Measurements from ENCODE around the gene KANK3. TPM values are rescaled to one million over a fixed set of nuclear protein-coding genes. Genes with fewer than 3 reads are reported as not detected.
"Not testable (repeated sequence)": the region's sequence is repeated elsewhere in the genome, so short reads cannot be mapped to it uniquely, and the experiment has no call there.

The KANK3 gene
- total RNA-seq, 2 experiments from 2014 or later: 1.3 to 2.7 TPM

DNA sequence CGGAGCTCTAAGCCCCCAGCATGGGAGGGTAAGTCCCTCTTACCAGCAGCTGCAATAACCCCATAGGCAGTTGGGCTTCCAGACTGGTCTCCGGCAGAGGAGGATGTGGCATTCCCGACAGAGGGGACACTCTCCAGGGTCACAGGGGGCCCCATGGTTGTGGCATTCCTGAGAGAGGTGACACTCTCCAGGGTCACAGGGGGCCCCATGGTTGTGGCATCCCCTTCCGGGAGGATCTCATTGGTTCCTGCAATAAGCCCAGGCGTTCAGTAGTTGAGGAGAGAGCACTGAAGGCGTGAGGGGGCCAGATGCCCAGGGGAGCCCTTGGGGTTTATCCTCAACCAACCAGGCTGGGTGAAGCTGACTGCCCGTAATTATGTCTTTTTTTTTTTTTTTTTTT lies 40.3 kb downstream of the KANK3 start:
- H3K36me3 Mint-ChIP-seq (ENCODE audit: low read depth): peaks cover 12% of the 10 kb centered on the region
- no peak overlapping the region for H3K4me3 Mint-ChIP-seq
- no peaks in the 10 kb centered on the region for H3K27me3 Mint-ChIP-seq
- POLR2A ChIA-PET: interaction anchor here (0.6 to 0.7 kb wide), 2 partner anchors 21 to 81 kb away, joined by 3 read pairs; no protein-coding TSS in a partner anchor
- CTCF ChIA-PET: interaction anchor here (0.6 to 1.4 kb wide), 2 partner anchors 9 to 508 kb away, joined by 3 to 4 read pairs; no protein-coding TSS in a partner anchor
- H3K9me3 Mint-ChIP-seq: no peaks in the 10 kb centered on the region
- peaks cover 19% of the 10 kb centered on the region for H3K4me1 Mint-ChIP-seq
- H3K27ac Mint-ChIP-seq: no peak overlapping the region
- peak; percentile 2 for DNase-seq

DNA sequence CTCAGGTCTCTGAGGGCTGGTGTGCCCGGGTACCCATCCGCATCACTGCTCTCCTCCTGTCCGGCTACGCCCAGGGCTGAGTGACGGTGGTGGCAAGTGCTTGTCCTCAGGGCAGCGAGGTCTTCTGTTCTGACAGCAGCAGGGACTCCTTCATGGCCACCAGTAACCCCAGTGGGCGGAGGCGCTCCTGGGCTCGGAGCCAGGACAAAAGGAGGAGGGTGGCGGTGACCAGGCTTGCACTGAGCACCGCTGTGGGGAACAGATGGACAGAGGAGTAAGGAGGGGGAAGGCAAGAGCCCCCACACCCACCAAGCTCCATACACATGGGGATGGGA lies 40.7 kb downstream of the KANK3 start:
- DNase-seq: peak; percentile 4
- POLR2A ChIA-PET: interaction anchor here (0.7 kb wide), 1 partner anchor 22 kb away, joined by 3 read pairs; no protein-coding TSS in a partner anchor
- H3K4me3 Mint-ChIP-seq: no peak overlapping the region
- no peak overlapping the region for H3K27ac Mint-ChIP-seq
- H3K36me3 Mint-ChIP-seq (ENCODE audit: low read depth): peaks cover 12% of the 10 kb centered on the region
- H3K4me1 Mint-ChIP-seq: peaks cover 15% of the 10 kb centered on the region
- no peaks in the 10 kb centered on the region for H3K27me3 Mint-ChIP-seq
- CTCF ChIA-PET: interaction anchor here (0.6 to 1.4 kb wide), 2 partner anchors 9 to 508 kb away, joined by 3 to 4 read pairs; no protein-coding TSS in a partner anchor
- no peaks in the 10 kb centered on the region for H3K9me3 Mint-ChIP-seq

DNA sequence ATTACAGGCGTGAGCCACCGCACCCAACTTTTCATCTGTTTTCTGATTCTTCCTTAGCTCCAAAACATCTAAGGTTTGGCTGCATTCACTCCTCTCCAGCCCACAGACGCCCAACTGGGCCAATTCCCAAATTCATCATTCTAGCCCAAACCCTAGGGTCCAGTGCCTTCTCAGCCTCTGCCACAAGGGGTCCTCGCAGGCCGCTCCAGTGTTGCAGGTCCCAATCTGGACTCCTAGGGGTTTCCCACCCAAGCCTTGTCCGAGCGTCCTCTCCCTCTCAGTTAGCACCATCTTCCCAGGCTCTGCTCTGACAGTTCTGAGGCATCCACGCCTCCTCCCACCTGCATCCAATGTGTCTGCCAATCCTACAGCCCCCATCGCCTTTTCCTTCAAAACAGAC lies 51.7 kb downstream of the KANK3 start:
- H3K27me3 Mint-ChIP-seq; H3K36me3 Mint-ChIP-seq (ENCODE audit: low read depth); H3K27ac Mint-ChIP-seq; CTCF ChIA-PET; H3K4me3 Mint-ChIP-seq; H3K9me3 Mint-ChIP-seq; H3K4me1 Mint-ChIP-seq; DNase-seq; POLR2A ChIA-PET: not testable (repeated sequence)

DNA sequence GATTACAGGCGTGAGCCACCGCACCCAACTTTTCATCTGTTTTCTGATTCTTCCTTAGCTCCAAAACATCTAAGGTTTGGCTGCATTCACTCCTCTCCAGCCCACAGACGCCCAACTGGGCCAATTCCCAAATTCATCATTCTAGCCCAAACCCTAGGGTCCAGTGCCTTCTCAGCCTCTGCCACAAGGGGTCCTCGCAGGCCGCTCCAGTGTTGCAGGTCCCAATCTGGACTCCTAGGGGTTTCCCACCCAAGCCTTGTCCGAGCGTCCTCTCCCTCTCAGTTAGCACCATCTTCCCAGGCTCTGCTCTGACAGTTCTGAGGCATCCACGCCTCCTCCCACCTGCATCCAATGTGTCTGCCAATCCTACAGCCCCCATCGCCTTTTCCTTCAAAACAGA lies 66.6 kb downstream of the KANK3 start:
- H3K36me3 Mint-ChIP-seq (ENCODE audit: low read depth); DNase-seq; H3K9me3 Mint-ChIP-seq; H3K4me3 Mint-ChIP-seq; H3K27me3 Mint-ChIP-seq; POLR2A ChIA-PET; H3K27ac Mint-ChIP-seq; CTCF ChIA-PET; H3K4me1 Mint-ChIP-seq: not testable (repeated sequence)

Small RNA genes within 50 kb of the gene (microRNA-seq; reads per million reads assigned to microRNA genes)
- gene MIR4999 (ENCODE audit: borderline microRNAs expressed, borderline replicate concordance): 5.7 reads per million, percentile 29 among the genes with 10 or more reads in this experiment

Other genes with a start within 250 kb of the KANK3 start
- not detected for gene FBN3, start 193.7 kb downstream of the KANK3 start, total RNA-seq
- gene CERS4, start 133.9 kb downstream of the KANK3 start, total RNA-seq: 10 to 100 TPM; 26.7 to 33.1 TPM
- 10 to 100 TPM; 32.1 to 36.3 TPM for gene CD320, start 34.9 kb downstream of the KANK3 start, total RNA-seq
- 10 to 100 TPM; 61.8 to 65.6 TPM for gene NDUFA7, start 21.9 kb downstream of the KANK3 start, total RNA-seq
- gene RPS28, start 21.8 kb downstream of the KANK3 start, total RNA-seq: 1,000 to 10,000 TPM; 1,480 to 2,023 TPM
- not detected for gene ANGPTL4, start 20.9 kb upstream of the KANK3 start, total RNA-seq
- gene RAB11B, start 47.1 kb upstream of the KANK3 start, total RNA-seq: 100 to 1,000 TPM; 104 to 107 TPM
- gene MARCHF2, start 70.0 kb upstream of the KANK3 start, total RNA-seq: 10 to 100 TPM; 26.4 to 29.0 TPM
- gene HNRNPM, start 101.7 kb upstream of the KANK3 start, total RNA-seq: 100 to 1,000 TPM; 248 to 265 TPM
- 1 to 10 TPM; 3.8 to 6.7 TPM for gene PRAM1, start 159.4 kb upstream of the KANK3 start, total RNA-seq
- 10 to 100 TPM; 46.8 to 47.3 TPM for gene ZNF414, start 170.9 kb upstream of the KANK3 start, total RNA-seq
- 100 to 1,000 TPM; 359 to 366 TPM for gene MYO1F, start 234.2 kb upstream of the KANK3 start, total RNA-seq